NCI-H524 (cell line): ENCODE measurements around the gene CDH23.

ENCODE experiments used
- DNase-seq, 2 experiments: peaks; one replicate each; lab custom pipeline; 2025; lab: John Stamatoyannopoulos, UW

The CDH23 gene

GRCh38 chr10:71564194-71564820, 167.6 kb downstream of the CDH23 start:
- DNase-seq: no peak

DNA sequence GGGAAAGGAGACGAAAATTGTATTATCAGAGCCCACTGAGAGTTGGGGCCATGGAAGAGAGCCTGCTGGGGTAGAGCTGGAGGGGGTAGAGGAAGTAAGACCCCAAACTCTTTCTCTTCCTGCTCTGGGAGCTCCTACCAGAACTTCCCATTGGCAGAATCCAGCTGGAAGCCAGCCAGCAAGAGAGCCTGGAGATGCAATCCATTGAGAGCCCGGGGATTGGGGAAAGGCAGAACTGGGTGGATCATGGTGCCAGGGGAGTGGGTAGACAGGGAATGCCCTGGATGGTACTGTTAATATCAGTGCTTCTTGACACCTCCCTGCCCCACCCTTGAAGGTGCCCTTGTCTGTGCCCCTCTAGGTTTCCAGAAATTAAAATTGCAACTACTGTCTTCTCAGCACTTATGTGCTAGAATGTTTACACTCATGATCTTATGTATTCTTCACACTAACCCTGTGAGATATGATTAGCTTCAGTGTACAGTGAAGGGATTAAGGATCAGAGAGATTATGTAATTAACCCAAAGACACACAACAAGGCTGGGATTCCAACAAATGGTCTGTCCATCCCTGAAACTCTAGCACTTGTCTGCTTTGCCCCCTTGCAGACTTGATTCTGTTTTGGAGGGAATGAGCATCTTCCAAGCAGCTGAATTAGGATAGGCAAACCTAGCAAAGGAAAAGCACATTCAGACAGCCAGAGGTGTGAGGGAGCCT, 168.7 kb downstream of the CDH23 start:
- DNase-seq: no peak

- no peak for DNase-seq
These were observed 170.3 kb downstream of the CDH23 start for GRCh38 chr10:71567006-71567405.

GRCh38 chr10:71568896-71569492, 172.3 kb downstream of the CDH23 start:
- DNase-seq: no peak

- DNase-seq: peak in 1 of 2 experiments; percentile 45
These were observed 173.3 kb downstream of the CDH23 start for GRCh38 chr10:71569775-71570588.

DNA sequence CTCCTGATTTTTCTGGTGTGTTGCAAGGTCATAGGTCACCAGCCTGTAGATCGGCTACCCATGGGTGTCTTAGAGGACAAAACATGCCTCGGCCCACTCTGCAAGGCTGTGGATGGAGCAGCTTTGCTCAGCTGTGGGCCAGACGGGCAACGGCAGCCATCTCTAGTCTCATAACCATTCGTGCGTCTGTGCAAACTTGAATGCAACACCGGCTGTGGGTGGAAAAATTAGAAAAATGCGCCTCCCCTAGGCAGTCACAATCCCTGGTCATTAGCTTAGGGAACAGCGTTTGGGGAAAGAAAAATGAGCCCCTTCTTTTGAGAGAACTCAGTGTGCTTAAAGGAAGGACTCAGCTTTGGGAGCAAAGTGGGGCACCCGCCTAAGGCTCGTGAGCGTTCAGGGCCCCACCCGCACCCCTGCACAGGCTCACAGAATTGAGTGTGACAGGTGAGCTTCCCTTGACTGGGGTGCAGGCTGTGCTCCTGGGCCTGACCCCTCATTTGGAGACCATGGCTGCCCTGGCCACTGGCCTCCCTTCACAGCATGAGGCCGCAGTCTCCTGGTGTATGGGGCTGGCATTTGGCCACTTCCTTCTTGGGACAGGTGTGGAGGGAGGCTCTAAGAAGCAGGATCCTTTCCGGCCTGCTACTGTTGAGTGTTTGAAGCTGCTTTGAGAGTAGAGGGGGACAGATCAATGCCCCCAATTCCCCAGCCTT, 174.9 kb downstream of the CDH23 start:
- no peak for DNase-seq

GRCh38 chr10:71572962-71573361, 176.2 kb downstream of the CDH23 start:
- DNase-seq: no peak

DNA sequence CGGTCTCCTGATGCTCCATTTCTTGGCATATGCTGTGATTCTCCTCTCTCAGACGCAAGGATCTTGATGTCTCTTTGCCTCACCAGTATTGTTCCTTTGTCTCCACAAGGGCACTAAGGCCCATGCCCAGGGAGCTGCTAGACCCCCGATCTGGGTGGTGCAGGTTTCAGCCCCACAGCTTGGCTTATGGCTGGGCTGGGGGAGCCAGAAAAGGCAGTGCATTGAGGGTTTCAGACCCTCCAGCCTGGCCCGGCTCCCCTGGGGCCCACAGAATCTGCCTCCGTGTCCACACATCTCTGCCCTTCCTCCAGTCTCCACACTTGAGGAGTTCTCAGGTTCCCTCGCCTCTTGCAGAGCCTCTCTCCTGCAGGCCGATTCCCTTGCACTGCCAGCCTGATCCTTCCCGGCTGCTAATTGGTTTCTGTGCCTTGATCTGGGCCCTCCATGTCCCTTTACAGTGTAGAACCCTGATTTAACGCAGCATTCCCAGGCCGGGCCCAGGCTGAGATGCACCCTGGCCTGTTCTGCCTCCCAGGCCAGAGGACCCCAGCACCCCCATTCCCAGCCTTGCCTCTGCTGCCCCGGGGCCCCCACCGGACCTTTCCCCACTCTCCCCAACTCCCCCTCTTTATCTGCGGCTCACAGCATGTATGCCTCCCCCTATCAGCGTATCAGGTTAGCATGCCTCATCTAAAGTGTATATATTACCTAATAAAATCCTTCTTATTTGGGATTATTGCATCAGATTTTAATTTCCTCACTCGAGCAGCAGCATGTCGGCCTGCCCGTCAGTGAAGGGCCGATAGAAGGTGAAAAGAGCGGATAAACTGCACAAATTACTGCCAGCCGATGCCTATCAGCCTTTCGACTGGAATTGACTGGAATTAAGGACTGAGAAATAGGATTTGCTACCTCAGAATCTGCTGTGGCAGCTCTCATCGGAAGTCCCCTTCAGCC, 177.1 kb downstream of the CDH23 start:
- DNase-seq: peak in 1 of 2 experiments; percentile 14

DNA sequence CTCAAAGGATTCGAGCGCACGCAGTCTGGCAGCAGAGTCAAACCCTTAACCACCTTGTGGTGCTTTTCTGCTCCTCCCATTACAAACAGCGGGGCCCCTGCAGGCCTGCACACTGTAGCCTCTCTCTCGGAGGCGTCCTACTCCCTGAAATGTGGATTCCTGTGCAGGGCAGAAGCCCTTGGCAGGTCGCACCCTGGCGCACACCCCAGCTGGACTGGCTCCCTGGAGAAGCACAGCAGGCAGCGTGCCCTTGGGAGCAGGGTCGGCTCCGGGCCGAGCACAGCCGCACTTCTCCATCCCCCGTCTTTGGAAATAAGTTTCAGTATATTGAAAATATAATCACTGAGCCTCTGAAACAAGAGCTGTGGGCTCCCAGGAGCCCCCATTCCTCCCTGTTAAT, 178.7 kb downstream of the CDH23 start:
- no peak for DNase-seq

- peak in 1 of 2 experiments; percentile 55 for DNase-seq
These were observed 179.4 kb downstream of the CDH23 start for GRCh38 chr10:71575934-71576801.

GRCh38 chr10:71576842-71577241, 180.1 kb downstream of the CDH23 start:
- no peak for DNase-seq

DNA sequence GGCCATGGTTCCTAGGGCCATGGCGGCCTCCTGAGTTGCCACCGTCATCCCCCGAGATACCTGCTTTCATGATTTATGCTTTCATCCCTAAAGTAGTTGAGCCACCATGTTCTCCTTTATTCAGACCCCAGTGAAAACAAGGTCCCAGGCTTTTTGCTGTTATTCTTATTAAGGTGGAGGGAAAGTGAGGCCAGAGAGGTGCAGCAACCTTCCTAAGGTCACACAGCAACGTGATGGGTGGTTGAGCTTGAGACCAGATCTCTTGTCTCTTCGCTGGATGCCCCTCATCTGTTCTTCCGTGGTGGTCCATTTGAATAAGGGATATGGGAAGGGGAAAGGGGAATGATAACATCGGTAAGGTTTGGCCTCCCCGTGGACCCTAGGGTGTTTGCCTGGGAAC, 180.6 kb downstream of the CDH23 start:
- DNase-seq: no peak

DNA sequence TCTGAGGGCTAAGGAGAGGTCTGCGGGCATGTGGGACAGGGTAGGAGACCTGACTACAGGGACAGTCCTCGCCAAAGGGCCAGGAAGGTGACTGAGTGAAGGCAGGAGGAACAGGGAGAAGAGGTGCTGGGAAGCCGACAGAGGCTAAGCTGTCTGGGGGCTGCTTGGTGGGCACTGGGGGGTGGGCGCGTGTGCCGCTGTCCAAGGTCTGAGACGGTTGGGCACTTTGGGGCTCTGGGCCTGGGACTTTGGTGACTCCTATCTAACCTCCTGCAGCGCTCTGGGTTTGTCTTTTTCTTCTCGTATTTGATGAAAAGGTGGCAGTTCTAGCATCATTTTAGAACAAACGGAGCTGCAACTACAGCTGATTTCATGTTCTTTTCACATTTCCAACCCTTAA, 181.3 kb downstream of the CDH23 start:
- DNase-seq: no peak

GRCh38 chr10:71579668-71580067, 182.9 kb downstream of the CDH23 start:
- no peak for DNase-seq

- DNase-seq: no peak
These were observed 183.7 kb downstream of the CDH23 start for GRCh38 chr10:71580415-71580814.

GRCh38 chr10:71580926-71581325, 184.2 kb downstream of the CDH23 start:
- no peak for DNase-seq

DNA sequence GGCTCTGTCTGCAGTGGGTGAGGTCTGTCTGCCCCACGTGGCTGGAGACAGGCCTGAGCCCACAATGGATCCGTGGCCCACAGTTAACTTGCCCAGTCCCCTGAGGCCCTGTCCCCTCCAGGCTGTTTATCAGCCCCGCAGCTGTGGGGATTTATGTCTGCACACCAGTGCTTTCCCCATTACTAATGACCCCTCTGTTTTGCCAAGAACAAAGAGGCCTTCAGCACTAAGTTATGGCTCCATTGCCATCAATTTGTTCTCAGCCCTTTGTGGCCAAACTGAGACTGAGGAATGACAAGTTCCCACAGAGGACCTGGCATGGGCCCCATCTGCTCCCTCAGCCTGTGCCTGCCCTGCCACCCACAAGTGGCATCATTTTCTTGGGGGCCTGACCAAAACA, 184.7 kb downstream of the CDH23 start:
- no peak for DNase-seq

DNA sequence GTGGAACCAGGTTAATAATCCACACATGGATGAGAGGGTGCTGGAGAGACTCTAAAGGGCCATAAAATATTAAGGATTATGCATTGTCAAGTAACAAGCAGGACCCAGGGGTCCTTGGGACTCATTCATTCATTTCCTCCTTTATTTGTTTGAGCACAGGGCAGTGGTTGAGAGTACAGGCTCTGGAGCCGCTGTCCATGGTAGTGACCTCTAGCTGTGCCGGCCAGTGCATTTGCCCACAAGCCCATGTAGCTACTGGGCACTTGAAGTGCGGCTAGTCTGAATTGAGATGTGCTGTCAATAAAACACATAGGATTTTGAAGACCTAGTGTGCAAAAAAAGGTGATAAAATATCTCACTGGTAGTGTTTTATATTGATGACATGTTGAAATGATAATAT, 185.3 kb downstream of the CDH23 start:
- DNase-seq: no peak
